Trophoblast cell (in vitro differentiated cells and primary cell): ENCODE measurements around the gene PARD6B.

Source experiments
- DNase-seq, 2 donors: peaks; one replicate each; pipeline ENCODE4 v3.0.0-alpha.2; 2016
- H2AFZ ChIP-seq: 2 replicates; pipeline ENCODE4 v1.6.1; 2013; ENCODE audit warnings: low read length, moderate library complexity, mild to moderate bottlenecking; ENCODE audit not compliant: insufficient read depth, poor library complexity
- H2AK5ac ChIP-seq: 2 replicates; pipeline ENCODE4 v1.6.1; 2013; ENCODE audit warnings: mild to moderate bottlenecking, low read length
- H2BK120ac ChIP-seq: 2 replicates; pipeline ENCODE4 v1.6.1; 2013; ENCODE audit warnings: low read length, mild to moderate bottlenecking, moderate library complexity; ENCODE audit not compliant: insufficient read depth, poor library complexity
- H2BK12ac ChIP-seq: 2 replicates; pipeline ENCODE4 v1.6.1; 2013; ENCODE audit warnings: mild to moderate bottlenecking, low read length, moderate library complexity
- H2BK5ac ChIP-seq: 2 replicates; pipeline ENCODE4 v1.6.1; 2013; ENCODE audit warnings: low read length, low read depth, moderate library complexity, mild to moderate bottlenecking; ENCODE audit not compliant: poor library complexity
- H3K14ac ChIP-seq: 2 replicates; pipeline ENCODE4 v1.6.1; 2013; ENCODE audit warnings: mild to moderate bottlenecking, low read length
- H3K18ac ChIP-seq: 2 replicates; pipeline ENCODE4 v1.6.1; 2013; ENCODE audit warnings: mild to moderate bottlenecking, low read length
- H3K23ac ChIP-seq: 2 replicates; pipeline ENCODE4 v1.6.1; 2013; ENCODE audit warnings: low read length
- H3K27ac ChIP-seq: 2 replicates; pipeline ENCODE4 v1.5.1; 2013; ENCODE audit warnings: low read depth, mild to moderate bottlenecking, inconsistent platforms, low read length, moderate library complexity
- H3K27me3 ChIP-seq: 2 replicates; pipeline ENCODE4 v1.6.1; 2013; ENCODE audit warnings: inconsistent platforms, mild to moderate bottlenecking, low read length, moderate library complexity; ENCODE audit not compliant: insufficient read depth
- H3K36me3 ChIP-seq, 2 experiments: 1 replicate in 1 of 2; 2 replicates in 1 of 2; pipeline ENCODE4 v1.6.1; 2013; ENCODE audit warnings: low read length in 2 of 2, mild to moderate bottlenecking in 2 of 2, moderate library complexity in 1 of 2; ENCODE audit not compliant: insufficient read depth in 2 of 2, control insufficient read depth in 1 of 2
- H3K4ac ChIP-seq: 2 replicates; pipeline ENCODE4 v1.6.1; 2013; ENCODE audit warnings: low read depth, mild to moderate bottlenecking, low read length, moderate library complexity
- H3K4me1 ChIP-seq, 2 experiments: 1 replicate in 1 of 2; 2 replicates in 1 of 2; pipeline ENCODE4 v1.6.1; 2013; ENCODE audit warnings: low read length in 2 of 2, mild to moderate bottlenecking in 2 of 2, moderate library complexity in 1 of 2; ENCODE audit not compliant: insufficient read depth in 2 of 2, control insufficient read depth in 1 of 2
- H3K4me2 ChIP-seq: 2 replicates; pipeline ENCODE4 v1.6.1; 2013; ENCODE audit warnings: inconsistent platforms, mild to moderate bottlenecking, low read length, moderate library complexity
- H3K4me3 ChIP-seq: 2 replicates; pipeline ENCODE4 v1.5.1; 2013; ENCODE audit warnings: mild to moderate bottlenecking, low read depth, low read length, inconsistent platforms
- H3K79me1 ChIP-seq: one replicate; pipeline ENCODE4 v1.6.1; 2013; ENCODE audit warnings: low read length
- H3K79me2 ChIP-seq: 2 replicates; pipeline ENCODE4 v1.6.1; 2013; ENCODE audit warnings: low read length, mild to moderate bottlenecking; ENCODE audit not compliant: control insufficient read depth, insufficient read depth, poor library complexity
- H3K9ac ChIP-seq: 2 replicates; pipeline ENCODE4 v1.6.1; 2013; ENCODE audit warnings: mild to moderate bottlenecking, low read length
- H3K9me3 ChIP-seq: 2 replicates; pipeline ENCODE4 v1.6.1; 2013; ENCODE audit warnings: low read depth, mild to moderate bottlenecking, control low read depth, inconsistent platforms, low read length; ENCODE audit not compliant: insufficient read depth
- H4K12ac ChIP-seq: 2 replicates; pipeline ENCODE4 v1.6.1; 2013; ENCODE audit warnings: low read depth, mild to moderate bottlenecking, low read length, moderate library complexity
- H4K8ac ChIP-seq: 2 replicates; pipeline ENCODE4 v1.6.1; 2013; ENCODE audit warnings: low read depth, mild to moderate bottlenecking, low read length, moderate library complexity
- H4K91ac ChIP-seq: one replicate; pipeline ENCODE4 v1.6.1; 2013; ENCODE audit warnings: low read depth, mild to moderate bottlenecking, low read length, moderate library complexity
- WGBS: extraction: QIAGEN DNeasy Blood & Tissue Kit; methylation state at CpG from one replicate; pipeline ENCODE4 v1.1.7; 2013; ENCODE audit warnings: missing lambda C conversion rate; ENCODE audit not compliant: insufficient read length, insufficient coverage; ENCODE audit errors: extremely low coverage; 5-methylcytosine and 5-hydroxymethylcytosine counted together

PARD6B gene

DNA sequence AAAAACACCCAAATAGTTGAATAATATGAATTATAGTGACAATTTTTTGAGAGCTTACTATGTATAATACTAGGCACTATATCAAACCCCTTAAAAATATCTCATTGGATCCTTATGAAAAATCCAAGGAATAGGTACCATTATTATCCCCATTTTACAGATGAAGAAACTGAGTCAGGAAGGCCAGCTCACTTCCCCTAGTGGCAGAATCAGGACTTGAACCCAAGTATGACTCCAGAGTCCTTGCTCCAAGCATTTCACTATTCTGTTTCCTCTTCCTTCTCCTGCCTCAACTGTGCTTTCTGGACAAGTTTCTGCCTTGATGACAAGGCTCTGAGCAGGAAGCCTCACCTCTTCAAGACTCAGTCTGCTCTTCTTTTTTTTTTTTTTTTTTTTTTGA is 10.8 kb upstream of the PARD6B start:
- no peak overlapping the region for H3K14ac ChIP-seq
- H2BK5ac ChIP-seq, result no peak overlapping the region
- H3K4me1 ChIP-seq, result peaks cover 11 to 19% of the 10 kb centered on the region in 2 experiments
- H2BK120ac ChIP-seq, result no peak overlapping the region
- no peaks in the 10 kb centered on the region for H3K27me3 ChIP-seq
- H3K4me2 ChIP-seq, result no peak overlapping the region
- no peak overlapping the region for H3K4ac ChIP-seq
- no peak overlapping the region for H3K4me3 ChIP-seq
- no peak overlapping the region for H3K18ac ChIP-seq
- H2AFZ ChIP-seq, result no peak overlapping the region
- DNase-seq, result no peak
- H3K9ac ChIP-seq, result no peak overlapping the region
- peaks cover 3% of the 10 kb centered on the region for H3K79me2 ChIP-seq
- no peaks in the 10 kb centered on the region for H3K36me3 ChIP-seq
- no peak overlapping the region for H2BK12ac ChIP-seq
- no peaks in the 10 kb centered on the region for H3K9me3 ChIP-seq
- H3K79me1 ChIP-seq, result peaks cover 15% of the 10 kb centered on the region
- no peak overlapping the region for H4K91ac ChIP-seq
- H3K23ac ChIP-seq, result no peak overlapping the region
- H4K12ac ChIP-seq, result no peak overlapping the region
- no peak overlapping the region for H3K27ac ChIP-seq
- no peak overlapping the region for H2AK5ac ChIP-seq
- no peak overlapping the region for H4K8ac ChIP-seq

- Histone ChIP-seq H3K27ac (no peak overlapping the region), H2AFZ (no peak overlapping the region), H3K18ac (no peak overlapping the region), H4K8ac (no peak overlapping the region), H3K23ac (no peak overlapping the region), H3K27me3 (no peaks in the 10 kb centered on the region), H3K4me1 (peaks cover 16 to 23% of the 10 kb centered on the region in 2 experiments), H3K14ac (no peak overlapping the region), H4K91ac (no peak overlapping the region), H3K79me2 (peaks cover 3% of the 10 kb centered on the region), H3K4me2 (no peak overlapping the region), H3K4me3 (no peak overlapping the region), H3K9ac (no peak overlapping the region), H2BK5ac (no peak overlapping the region), H2AK5ac (no peak overlapping the region), H3K79me1 (peaks cover 23% of the 10 kb centered on the region), H3K36me3 (no peaks in the 10 kb centered on the region), H4K12ac (no peak overlapping the region), H2BK120ac (no peak overlapping the region), H3K9me3 (peaks cover 1% of the 10 kb centered on the region), H3K4ac (no peak overlapping the region), H2BK12ac (no peak overlapping the region)
- no CpG with 5 or more reads among the region's 9 CpGs for WGBS
- DNase-seq, result no peak
Observed at GRCh38 chr20:50721881-50722281, 9.5 kb upstream of the PARD6B start.

DNA sequence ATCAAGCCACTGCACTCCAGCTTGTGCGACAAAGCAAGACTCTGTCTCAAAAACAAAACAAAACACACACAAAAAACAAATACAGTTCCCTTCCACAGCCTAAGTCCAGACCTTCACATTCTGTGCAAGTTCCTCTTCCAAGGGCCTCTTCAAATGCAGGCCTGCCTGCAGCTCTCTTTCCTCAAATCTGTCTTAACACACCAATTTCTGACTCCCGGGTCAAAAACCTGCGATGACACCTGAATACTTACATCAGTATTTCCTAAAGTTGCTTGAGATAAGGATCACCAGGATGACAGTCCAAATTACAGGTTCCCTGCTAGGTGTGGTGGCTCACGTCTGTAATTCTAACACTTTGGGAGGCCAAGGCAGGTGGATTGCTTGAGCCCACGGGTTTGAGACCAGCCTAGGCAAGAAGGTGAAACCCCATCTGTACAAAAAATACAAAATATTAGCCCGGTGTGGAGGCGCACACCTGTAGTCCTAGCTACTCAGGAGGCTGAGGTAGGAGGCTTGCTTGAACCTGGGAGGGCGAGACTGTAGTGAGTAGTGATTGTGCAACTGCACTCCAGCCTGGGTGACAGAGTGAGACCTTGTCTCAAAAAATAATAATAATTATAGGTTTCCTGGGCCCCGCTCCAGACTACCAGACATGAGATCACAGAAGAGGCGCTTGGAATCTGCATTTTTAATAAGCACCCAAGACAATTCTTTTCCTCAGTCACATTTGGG is 8.8 kb upstream of the PARD6B start:
- no peak overlapping the region for H4K91ac ChIP-seq
- H3K4ac ChIP-seq, result no peak overlapping the region
- no peaks in the 10 kb centered on the region for H3K27me3 ChIP-seq
- no peak overlapping the region for H3K4me2 ChIP-seq
- no CpG with 5 or more reads among the region's 10 CpGs for WGBS
- H3K4me3 ChIP-seq, result no peak overlapping the region
- peaks cover 3% of the 10 kb centered on the region for H3K79me2 ChIP-seq
- no peak overlapping the region for H4K8ac ChIP-seq
- no peak overlapping the region for H3K14ac ChIP-seq
- H2BK12ac ChIP-seq, result peak overlapping the region; percentile 5
- peaks cover 1% of the 10 kb centered on the region for H3K9me3 ChIP-seq
- H2BK5ac ChIP-seq, result no peak overlapping the region
- H3K27ac ChIP-seq, result no peak overlapping the region
- H4K12ac ChIP-seq, result no peak overlapping the region
- H3K36me3 ChIP-seq, result no peaks in the 10 kb centered on the region
- H3K9ac ChIP-seq, result no peak overlapping the region
- H2BK120ac ChIP-seq, result no peak overlapping the region
- H3K79me1 ChIP-seq, result peaks cover 23% of the 10 kb centered on the region
- peaks cover 16 to 26% of the 10 kb centered on the region in 2 experiments for H3K4me1 ChIP-seq
- H2AFZ ChIP-seq, result no peak overlapping the region
- no peak overlapping the region for H2AK5ac ChIP-seq
- H3K18ac ChIP-seq, result no peak overlapping the region
- peak in 1 of 2 donors; percentile 53 for DNase-seq
- no peak overlapping the region for H3K23ac ChIP-seq

GRCh38 chr20:50723672-50724071 is 7.7 kb upstream of the PARD6B start:
- Histone ChIP-seq H2AFZ (no peak overlapping the region), H3K14ac (no peak overlapping the region), H3K27ac (no peak overlapping the region), H2AK5ac (peak overlapping the region; percentile 2), H3K18ac (no peak overlapping the region), H4K91ac (peak overlapping the region; percentile 1), H2BK12ac (peak overlapping the region; percentile 9), H3K79me2 (peaks cover 3% of the 10 kb centered on the region), H3K27me3 (no peaks in the 10 kb centered on the region), H3K36me3 (no peaks in the 10 kb centered on the region), H4K8ac (no peak overlapping the region), H3K23ac (no peak overlapping the region), H3K4me2 (no peak overlapping the region), H3K4me3 (no peak overlapping the region), H3K4ac (no peak overlapping the region), H3K9me3 (peaks cover 1% of the 10 kb centered on the region), H3K4me1 (peaks cover 16 to 26% of the 10 kb centered on the region in 2 experiments), H2BK5ac (no peak overlapping the region), H3K9ac (no peak overlapping the region), H2BK120ac (no peak overlapping the region), H3K79me1 (peaks cover 25% of the 10 kb centered on the region), H4K12ac (no peak overlapping the region)
- no CpG with 5 or more reads among the region's 9 CpGs for WGBS
- DNase-seq, result no peak
